H1 (cell line): Measurements from ENCODE around the gene BAHD1. TPM values are rescaled to one million over a fixed set of nuclear protein-coding genes. Genes with fewer than 3 reads are reported as not detected.

Experiments
- CTCF ChIA-PET: fragments of 300-600 bp; sonication (Branson Sonifier 250); formaldehyde crosslinking; loops from one replicate; lab custom pipeline; 2021; ENCODE audit not compliant: partially characterized antibody; lab: Charles Lee
- POLR2A ChIA-PET: fragments of 300-600 bp; sonication (Branson Sonifier 250); formaldehyde crosslinking; loops from one replicate; lab custom pipeline; 2021; ENCODE audit warnings: inconsistent platforms; ENCODE audit not compliant: partially characterized antibody; lab: Charles Lee
- DNase-seq, 2 experiments: peaks; one replicate each; pipeline versions ENCODE4 v3.0.0 to v3.0.0-alpha.2; 2010 to 2022; ENCODE audit warnings: low spot score in 2 of 2, low read depth in 1 of 2, mixed read lengths in 1 of 2
- FAIRE-seq: peaks from 2 replicates; lab custom pipeline; 2011; peaks lifted over from hg19 to GRCh38; lab: Jason Lieb, UNC
- H2AFZ ChIP-seq: 2 replicates; pipeline ENCODE4 v1.8.1; 2012; ENCODE audit warnings: low read length, inconsistent platforms
- H2AK5ac ChIP-seq: 2 replicates; pipeline ENCODE4 v1.6.1; 2013; ENCODE audit warnings: low read depth, low read length
- H2BK120ac ChIP-seq: replicated peaks from 2 replicates; pipeline ENCODE3; 2013; ENCODE audit warnings: low read depth, low read length, inconsistent platforms
- H2BK12ac ChIP-seq: 2 replicates; pipeline ENCODE4 v1.6.1; 2013; ENCODE audit warnings: low read depth, low read length
- H2BK15ac ChIP-seq: 2 replicates; pipeline ENCODE4 v1.6.1; 2013; ENCODE audit warnings: low read length
- H2BK20ac ChIP-seq: 2 replicates; pipeline ENCODE4 v1.6.1; 2013; ENCODE audit warnings: low read length
- H2BK5ac ChIP-seq: 2 replicates; pipeline ENCODE4 v1.6.1; 2013; ENCODE audit warnings: low read depth, low read length
- H3K14ac ChIP-seq: 2 replicates; pipeline ENCODE4 v1.6.1; 2013; ENCODE audit warnings: inconsistent platforms; ENCODE audit not compliant: insufficient read length
- H3K18ac ChIP-seq: 2 replicates; pipeline ENCODE4 v1.6.1; 2013; ENCODE audit warnings: low read length; ENCODE audit errors: extremely low read depth
- H3K23ac ChIP-seq: 2 replicates; pipeline ENCODE4 v1.6.1; 2013; ENCODE audit warnings: inconsistent platforms; ENCODE audit not compliant: insufficient read length
- H3K23me2 ChIP-seq: 2 replicates; pipeline ENCODE4 v1.6.1; 2013; ENCODE audit warnings: low read depth, low read length
- H3K27ac ChIP-seq: 2 replicates; pipeline ENCODE4 v1.6.1; 2011; ENCODE audit warnings: low read depth, low read length, inconsistent platforms
- H3K27me3 ChIP-seq, 4 experiments: replicated peaks in 1 of 4; 1 replicate in 1 of 4; 2 replicates in 3 of 4; pipeline versions ENCODE4 v1.6.1 to v1.8.1; 2011 to 2013; ENCODE audit warnings: low read length in 3 of 4, mild to moderate bottlenecking in 3 of 4, inconsistent platforms in 2 of 4, mixed read lengths in 2 of 4, moderate library complexity in 1 of 4; ENCODE audit not compliant: control insufficient read depth in 3 of 4, insufficient read depth in 3 of 4; ENCODE audit errors: extremely low read depth in 1 of 4
- H3K36me3 ChIP-seq, 4 experiments: 2 replicates each; pipeline versions ENCODE4 v1.6.1 to v1.8.1; 2011 to 2013; ENCODE audit warnings: mild to moderate bottlenecking in 4 of 4, low read length in 3 of 4, moderate library complexity in 2 of 4, control low read depth in 1 of 4, inconsistent platforms in 1 of 4; ENCODE audit not compliant: insufficient read depth in 4 of 4, control insufficient read depth in 2 of 4
- H3K4ac ChIP-seq: replicated peaks from 2 replicates; pipeline ENCODE3; 2013; ENCODE audit warnings: low read length, low read depth, mixed read lengths, inconsistent platforms; ENCODE audit not compliant: insufficient read length
- H3K4me1 ChIP-seq, 4 experiments: replicated peaks in 1 of 4; 1 replicate in 1 of 4; 2 replicates in 3 of 4; pipeline versions ENCODE4 v1.6.1 to v1.8.1; 2011 to 2013; ENCODE audit warnings: low read length in 3 of 4, inconsistent platforms in 2 of 4, mixed read lengths in 1 of 4; ENCODE audit not compliant: insufficient read depth in 4 of 4, control insufficient read depth in 3 of 4
- H3K4me2 ChIP-seq, 2 experiments: 2 replicates each; pipeline versions ENCODE4 v1.6.1 to v1.8.1; 2011 to 2013; ENCODE audit warnings: low read depth in 2 of 2, low read length in 2 of 2, control low read depth in 1 of 2, inconsistent platforms in 1 of 2, mild to moderate bottlenecking in 1 of 2; ENCODE audit not compliant: insufficient read depth in 1 of 2
- H3K4me3 ChIP-seq, 4 experiments: fragments of 200-600, 300-600 bp in 1 of 4; sonication (generic), shearing (Covaris generic), sonication (Bioruptor Twin) in 1 of 4; 2 replicates each; pipeline versions ENCODE4 v1.5.1 to v1.8.1; 2011 to 2016; ENCODE audit warnings: low read length in 4 of 4, low read depth in 3 of 4, control low read depth in 2 of 4, inconsistent platforms in 2 of 4, mild to moderate bottlenecking in 2 of 4, mixed read lengths in 1 of 4, moderate library complexity in 1 of 4; ENCODE audit not compliant: insufficient read depth in 2 of 4; ENCODE audit errors: extremely low read depth in 1 of 4
- H3K56ac ChIP-seq: replicated peaks from 2 replicates; pipeline ENCODE3; 2013; ENCODE audit warnings: low read depth, mild to moderate bottlenecking, mixed read lengths, low read length, inconsistent platforms; ENCODE audit not compliant: insufficient read length
- H3K79me1 ChIP-seq: 2 replicates; pipeline ENCODE4 v1.6.1; 2013; ENCODE audit warnings: low read depth, low read length, control low read depth
- H3K79me2 ChIP-seq, 2 experiments: 2 replicates each; pipeline versions ENCODE4 v1.6.1 to v1.8.1; 2012 to 2013; ENCODE audit warnings: low read length in 2 of 2, mild to moderate bottlenecking in 2 of 2, inconsistent platforms in 1 of 2; ENCODE audit not compliant: insufficient read depth in 2 of 2, control insufficient read depth in 1 of 2
- H3K9ac ChIP-seq, 4 experiments: replicated peaks in 1 of 4; 1 replicate in 1 of 4; 2 replicates in 3 of 4; pipeline versions ENCODE4 v1.6.1 to v1.8.1; 2011 to 2013; ENCODE audit warnings: low read depth in 3 of 4, low read length in 3 of 4, control low read depth in 2 of 4, mild to moderate bottlenecking in 2 of 4, moderate library complexity in 2 of 4, inconsistent platforms in 1 of 4; ENCODE audit errors: extremely low read depth in 1 of 4
- H3K9me3 ChIP-seq, 2 experiments: 2 replicates each; pipeline versions ENCODE4 v1.6.1 to v1.8.1; 2012 to 2013; ENCODE audit warnings: mild to moderate bottlenecking in 2 of 2, moderate library complexity in 2 of 2, control low read depth in 1 of 2, inconsistent platforms in 1 of 2, low read depth in 1 of 2, low read length in 1 of 2, mixed read lengths in 1 of 2; ENCODE audit not compliant: insufficient read depth in 2 of 2
- H4K20me1 ChIP-seq, 2 experiments: replicated peaks in 1 of 2; 2 replicates each; pipeline versions ENCODE3 to v1.8.1; 2011 to 2013; ENCODE audit warnings: inconsistent platforms in 2 of 2, low read length in 2 of 2, mild to moderate bottlenecking in 1 of 2; ENCODE audit not compliant: insufficient read depth in 2 of 2, control insufficient read depth in 1 of 2
- H4K5ac ChIP-seq: 2 replicates; pipeline ENCODE4 v1.6.1; 2013; ENCODE audit warnings: low read length, low read depth, mixed read lengths, inconsistent platforms; ENCODE audit not compliant: insufficient read length
- H4K8ac ChIP-seq: 2 replicates; pipeline ENCODE4 v1.8.0; 2013; ENCODE audit warnings: mild to moderate bottlenecking, moderate library complexity, low read length, inconsistent platforms; ENCODE audit not compliant: insufficient read depth; ENCODE audit errors: extremely low read depth
- H4K91ac ChIP-seq: replicated peaks from 2 replicates; pipeline ENCODE3; 2013; ENCODE audit warnings: low read length, mixed read lengths, inconsistent platforms; ENCODE audit not compliant: insufficient read length
- HDAC6 ChIP-seq: IDR thresholded peaks from one replicate; pipeline ENCODE4 v1.7.1; 2012; ENCODE audit warnings: low read depth, mild to moderate bottlenecking, inconsistent platforms, low read length, moderate library complexity
- JUND ChIP-seq: IDR thresholded peaks from 2 replicates; pipeline ENCODE4 v1.6.1; 2011; ENCODE audit warnings: mild to moderate bottlenecking, improper control_type of control experiment, low read length
- PHF8 ChIP-seq: fragments of 200-600 bp; sonication (generic); conservative IDR thresholded peaks from 2 replicates; pipeline ENCODE4 v1.7.1; 2012; ENCODE audit warnings: low read depth, mild to moderate bottlenecking, inconsistent platforms, low read length, moderate library complexity
- WGBS, 2 experiments: shearing (Covaris generic) in 1 of 2; methylation state at CpG; one replicate each; pipeline versions ENCODE4 v1.1.6 to v1.1.7; 2013 to 2015; ENCODE audit warnings: low lambda C conversion rate in 2 of 2, mixed read lengths in 2 of 2, inconsistent platforms in 1 of 2, low coverage in 1 of 2, missing lambda C conversion rate in 1 of 2; ENCODE audit not compliant: insufficient replicate concordance in 2 of 2, insufficient coverage in 1 of 2, insufficient read length in 1 of 2; ENCODE audit errors: extremely low coverage in 1 of 2, missing lambda C conversion rate in 1 of 2; 5-methylcytosine and 5-hydroxymethylcytosine counted together
- polyA plus RNA-seq, 7 experiments: library from polyadenylated mRNA; depleted of rRNA in 3 of 7; stranded (reverse) in 5 of 7; unstranded in 2 of 7; fragments of >200 nt in 5 of 7; fragments of 200-250 nt in 2 of 7; gene quantifications; 1 replicate in 5 of 7; 2 replicates in 1 of 7; 4 replicates in 1 of 7; pipeline versions ENCODE4 v1.2.1 to v1.2.3, GENCODE V29; 2011 to 2013; ENCODE audit warnings: missing spikeins in 2 of 7, mixed read lengths in 2 of 7
- total RNA-seq: library from RNA; stranded (reverse); fragmentation: NEBNext Ultra II Directional; extraction: Animal tissue kit (Norgen Biotek cat#: 25700); gene quantifications from 2 replicates; pipeline ENCODE4 v1.2.1, GENCODE V29; 2021

Gene BAHD1
- total and polyA plus RNA-seq, 2 of the 8 experiments (the other 6 are each of a cell fraction or from before 2014, with no cell fraction given): 15.0 to 38.9 TPM

DNA sequence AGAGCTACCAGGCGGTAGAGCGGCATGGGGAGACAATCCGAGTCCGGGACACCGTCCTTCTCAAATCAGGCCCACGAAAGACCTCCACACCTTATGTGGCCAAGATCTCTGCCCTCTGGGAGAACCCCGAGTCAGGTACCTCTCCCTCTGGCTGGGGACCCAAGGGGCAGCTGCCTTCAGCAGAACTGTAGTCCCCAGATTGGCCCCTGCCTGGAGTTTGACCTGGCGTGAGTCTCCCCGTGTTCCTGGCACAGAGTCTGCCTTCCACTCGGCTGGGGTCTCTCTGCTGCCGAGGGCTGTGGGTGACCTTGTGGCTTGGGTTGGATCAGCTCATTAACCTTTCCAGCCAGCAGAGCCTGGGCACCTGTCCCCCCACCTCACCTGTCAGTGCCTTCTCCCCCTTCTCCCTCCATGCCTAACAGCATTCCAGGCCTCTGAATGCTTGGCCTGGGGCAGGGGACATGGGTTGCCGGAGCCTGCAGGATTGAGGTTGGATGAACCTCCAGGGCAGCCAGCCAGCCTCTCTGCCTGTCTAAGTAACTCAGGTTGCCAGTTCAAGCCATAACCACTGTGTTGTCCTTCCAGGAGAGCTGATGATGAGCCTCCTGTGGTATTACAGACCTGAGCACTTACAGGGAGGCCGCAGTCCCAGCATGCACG, 23.3 kb downstream of the BAHD1 start:
- WGBS, 2 experiments: 85% methylated on average over 14 of the region's 14 CpGs; no CpG with 5 or more reads in 1 of the 2 experiments
- Histone ChIP-seq H2AK5ac (no peak overlapping the region), H3K14ac (no peak overlapping the region), H4K5ac (no peak overlapping the region), H2BK20ac (no peak overlapping the region), H3K79me2 (peaks cover 0 to 24% of the 10 kb centered on the region in 2 experiments; a peak in 2 of 4 replicates), H2AFZ (no peak overlapping the region), H3K4ac (no peak overlapping the region), H2BK120ac (no peak overlapping the region), H3K9me3 (no peaks in the 10 kb centered on the region), H2BK5ac (no peak overlapping the region; the same call in 1 of the 2 replicates), H3K79me1 (peaks cover 19% of the 10 kb centered on the region), H4K8ac (no peak overlapping the region; the same call in 1 of the 2 replicates), H4K91ac (no peak overlapping the region), H2BK12ac (no peak overlapping the region), H4K20me1 (peaks cover 23 to 27% of the 10 kb centered on the region in 2 experiments), H3K27ac (no peak overlapping the region), H3K56ac (no peak overlapping the region), H3K9ac (no peak overlapping the region), H3K23ac (no peak overlapping the region), H3K27me3 (no peaks in the 10 kb centered on the region), H3K18ac (no peak overlapping the region), H2BK15ac (no peak overlapping the region), H3K4me3 (no peak overlapping the region), H3K36me3 (peaks cover 28 to 73% (median 59%) of the 10 kb centered on the region in 4 experiments), H3K23me2 (no peaks in the 10 kb centered on the region), H3K4me2 (no peak overlapping the region), H3K4me1 (no peaks in the 10 kb centered on the region; a peak in 1 of 7 replicates)
- ChIA-PET CTCF (interaction anchor here (0.6 to 1.4 kb wide), 6 partner anchors 9 to 121 kb away, joined by 3 to 4 read pairs (median 3); no protein-coding TSS in a partner anchor), POLR2A (interaction anchor here (0.8 to 2.2 kb wide), 2 partner anchors 10 to 254 kb away, joined by 5 to 7 read pairs; no protein-coding TSS in a partner anchor)
- DNase-seq (no peak), FAIRE-seq (no peak)
- TF ChIP-seq PHF8: no peak
- no peak for TF ChIP-seq HDAC6
- no peak for TF ChIP-seq JUND
